Fibroblast of skin of right biceps (primary cell): ENCODE data around the gene RIIAD1.
A peak's percentile ranks its signal among the peaks of the same experiment; 100 is the strongest.
"Not testable (repeated sequence)": the region's sequence is repeated elsewhere in the genome, so short reads cannot be mapped to it uniquely, and the experiment has no call there.

Source experiments
- DNase-seq: peaks from one replicate; pipeline ENCODE4 v3.0.0-alpha.2; 2013

Gene RIIAD1

GRCh38 chr1:151720974-151721787, at the start of gene RIIAD1:
Gene RIIAD1, plus strand, starts transcription at chr1:151721522. Its CDS starts 15 bp downstream, at chr1:151721537.
- peak; percentile 16 for DNase-seq

DNA sequence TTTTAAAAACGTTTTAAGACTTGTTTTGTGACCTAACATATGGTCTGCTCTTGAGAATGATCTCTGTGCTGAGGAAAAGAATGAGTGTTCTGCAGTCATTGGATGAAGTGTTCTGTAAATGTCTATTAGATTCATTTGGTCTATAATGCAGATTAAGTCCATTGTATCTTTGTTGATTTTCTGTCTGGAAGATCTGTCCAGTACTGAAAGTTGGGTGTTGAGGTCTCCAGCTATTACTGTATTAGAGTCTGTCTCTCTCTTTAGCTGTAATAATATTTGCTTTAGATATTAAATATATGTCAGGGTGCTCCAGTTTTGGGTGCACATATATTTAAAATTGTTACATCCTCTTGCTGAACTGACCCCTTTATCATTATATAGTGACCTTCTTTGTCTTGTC, 47.9 kb upstream of the RIIAD1 start:
- no peak for DNase-seq

- DNase-seq = peak; percentile 40
Observed at GRCh38 chr1:151680391-151680790, 40.9 kb upstream of the RIIAD1 start.

- DNase-seq = peak; percentile 92
Observed at GRCh38 chr1:151680826-151681225, 40.5 kb upstream of the RIIAD1 start.

- DNase-seq = peak; percentile 64
Observed at GRCh38 chr1:151681923-151682322, 39.4 kb upstream of the RIIAD1 start.

DNA sequence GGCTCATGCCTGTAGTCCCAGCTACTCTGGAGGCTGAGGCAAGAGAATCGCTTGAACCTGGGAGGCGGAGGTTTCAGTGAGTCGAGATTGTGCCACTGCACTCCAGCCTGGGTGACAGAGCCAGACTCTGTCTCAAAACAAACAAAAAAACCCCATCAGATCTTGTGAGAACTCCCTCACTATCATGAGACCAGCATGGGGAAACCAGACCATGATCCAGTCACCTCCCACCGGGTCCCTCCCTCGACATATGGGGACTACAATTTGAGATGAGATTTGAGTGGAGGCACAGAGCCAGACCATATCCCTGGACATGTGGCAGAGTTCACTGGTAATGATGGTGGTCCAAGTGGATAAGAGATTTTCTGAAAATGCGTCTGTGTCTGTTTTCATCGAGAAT, 38.4 kb upstream of the RIIAD1 start:
- DNase-seq = not testable (repeated sequence)

DNA sequence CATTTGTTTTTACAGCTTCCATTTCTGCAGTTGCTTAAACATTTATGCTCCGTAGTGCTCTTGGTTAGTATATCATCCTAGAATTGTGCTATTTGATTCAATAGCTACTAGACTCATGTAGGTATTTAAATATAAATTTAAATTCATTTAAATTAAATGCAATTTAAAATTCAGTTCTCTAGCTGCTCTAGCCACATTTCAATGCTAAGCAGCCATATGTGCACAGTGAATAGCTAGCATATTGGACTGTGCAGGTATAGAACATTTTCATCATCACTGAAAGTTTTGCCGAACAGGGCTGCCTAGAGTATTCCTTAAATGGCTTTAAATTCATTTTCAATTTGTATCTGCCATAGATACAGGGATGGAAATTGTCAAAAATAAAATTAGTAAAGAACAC, 37.2 kb upstream of the RIIAD1 start:
- no peak for DNase-seq

DNA sequence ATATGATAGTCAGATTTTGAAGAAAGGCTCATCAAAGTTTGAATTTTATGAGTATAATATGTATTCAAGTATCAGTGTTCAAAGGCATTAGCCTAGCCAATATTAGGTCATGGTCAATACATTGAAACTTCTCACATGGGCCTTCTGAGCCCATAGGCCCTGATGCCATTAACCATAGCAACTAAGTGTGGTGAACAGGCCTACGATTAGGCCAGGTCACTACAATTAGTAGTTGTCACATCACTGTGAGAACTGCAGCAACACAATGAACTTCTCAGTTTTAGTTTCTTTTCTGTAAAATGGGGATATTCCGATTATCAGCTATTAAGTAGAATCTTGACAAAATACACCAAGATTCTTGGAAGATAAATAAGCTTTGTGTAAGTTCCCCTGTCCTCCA, 34.8 kb upstream of the RIIAD1 start:
- no peak for DNase-seq

DNA sequence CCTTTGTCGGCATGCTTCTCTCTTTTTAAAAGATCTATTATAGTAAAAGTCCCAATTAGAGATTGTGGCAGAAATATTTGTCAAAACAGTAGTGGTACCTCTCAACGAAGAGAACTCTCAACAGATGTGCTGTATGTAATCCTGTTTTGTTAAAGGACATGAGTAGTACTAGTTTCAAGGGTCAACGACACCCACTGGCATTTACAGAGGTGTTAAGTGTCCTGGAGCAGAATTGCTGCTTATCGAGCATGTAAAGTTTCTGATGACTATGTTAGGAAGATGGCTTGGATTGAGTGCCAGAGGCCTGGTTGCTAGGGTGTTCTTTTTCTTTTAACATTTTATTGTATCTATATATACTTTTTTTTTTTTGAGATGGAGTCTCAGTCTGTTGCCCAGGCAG, 31.8 kb upstream of the RIIAD1 start:
- DNase-seq = no peak

- no peak for DNase-seq
Observed at GRCh38 chr1:151692226-151692625, 29.1 kb upstream of the RIIAD1 start.

DNA sequence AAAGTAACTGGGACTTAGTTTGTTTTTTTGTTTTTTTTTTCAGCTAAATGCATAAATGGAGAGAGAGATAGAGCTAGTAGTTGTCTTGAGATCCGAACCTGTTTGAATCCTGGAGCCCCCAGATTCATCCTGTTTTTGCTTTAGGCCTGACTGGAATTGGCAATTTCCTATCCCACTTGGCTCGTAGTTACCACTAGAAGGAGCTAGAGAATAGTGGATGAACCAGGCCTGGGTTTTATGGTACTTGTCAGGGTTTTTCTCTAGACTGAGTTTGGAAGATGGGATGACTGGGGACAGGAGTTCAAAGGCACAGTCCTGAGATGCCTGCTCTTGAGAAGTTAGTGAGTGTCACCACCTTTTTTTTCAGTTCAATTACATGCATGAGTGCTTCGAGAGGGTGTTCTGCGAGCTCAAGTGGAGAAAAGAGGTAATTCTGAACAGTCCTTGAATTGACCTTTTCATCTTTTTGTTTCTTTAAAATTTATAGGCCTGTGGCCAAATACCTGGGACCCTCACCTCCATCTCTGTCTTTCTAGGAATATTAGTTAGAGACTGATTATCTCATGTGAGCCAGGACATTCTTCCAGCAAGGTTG, 28.2 kb upstream of the RIIAD1 start:
- DNase-seq = peak; percentile 38

GRCh38 chr1:151701515-151701914, 19.8 kb upstream of the RIIAD1 start:
- DNase-seq = no peak

- no peak for DNase-seq
Observed at GRCh38 chr1:151702936-151703335, 18.4 kb upstream of the RIIAD1 start.

DNA sequence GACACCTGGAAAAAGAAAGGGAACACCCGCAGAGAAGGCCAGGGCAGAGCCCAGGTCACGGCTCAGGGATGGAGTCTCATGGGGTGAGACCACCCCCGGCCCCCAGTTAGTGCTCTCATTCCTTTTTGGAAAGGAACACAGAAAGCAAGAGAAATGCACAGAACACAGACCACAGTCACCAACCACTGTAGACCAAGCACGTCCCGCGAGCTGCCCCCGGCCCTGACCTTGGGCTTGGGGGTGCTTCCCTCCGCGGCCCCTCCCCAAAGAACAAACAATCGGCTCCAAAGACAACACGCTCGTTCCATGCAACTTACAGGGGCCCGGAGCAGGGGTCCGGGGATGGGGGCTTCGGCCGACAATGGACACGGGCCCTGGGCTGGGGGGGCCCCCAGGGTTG, 17.5 kb upstream of the RIIAD1 start:
- DNase-seq = no peak

- no peak for DNase-seq
Observed at GRCh38 chr1:151704246-151704645, 17.1 kb upstream of the RIIAD1 start.

DNA sequence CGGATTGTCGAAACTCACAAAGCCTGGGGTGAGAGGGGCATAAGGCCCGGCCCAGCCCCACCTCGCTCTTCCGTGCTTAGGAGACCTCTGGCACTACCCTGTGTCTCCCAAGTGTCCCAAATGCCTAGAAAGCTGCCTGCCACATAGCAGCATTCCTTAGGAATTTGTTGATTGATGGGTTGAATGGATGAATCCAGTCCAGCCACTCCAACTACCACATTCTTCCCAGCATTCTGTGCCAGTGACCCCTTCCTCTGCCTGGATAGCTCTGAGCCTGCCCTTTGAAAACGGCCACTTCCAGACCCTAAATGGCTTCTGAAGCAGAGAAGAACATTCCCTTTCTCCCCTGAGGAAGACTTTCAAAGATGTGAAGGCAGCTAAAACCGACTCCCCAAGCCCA, 16.2 kb upstream of the RIIAD1 start:
- DNase-seq = no peak

DNA sequence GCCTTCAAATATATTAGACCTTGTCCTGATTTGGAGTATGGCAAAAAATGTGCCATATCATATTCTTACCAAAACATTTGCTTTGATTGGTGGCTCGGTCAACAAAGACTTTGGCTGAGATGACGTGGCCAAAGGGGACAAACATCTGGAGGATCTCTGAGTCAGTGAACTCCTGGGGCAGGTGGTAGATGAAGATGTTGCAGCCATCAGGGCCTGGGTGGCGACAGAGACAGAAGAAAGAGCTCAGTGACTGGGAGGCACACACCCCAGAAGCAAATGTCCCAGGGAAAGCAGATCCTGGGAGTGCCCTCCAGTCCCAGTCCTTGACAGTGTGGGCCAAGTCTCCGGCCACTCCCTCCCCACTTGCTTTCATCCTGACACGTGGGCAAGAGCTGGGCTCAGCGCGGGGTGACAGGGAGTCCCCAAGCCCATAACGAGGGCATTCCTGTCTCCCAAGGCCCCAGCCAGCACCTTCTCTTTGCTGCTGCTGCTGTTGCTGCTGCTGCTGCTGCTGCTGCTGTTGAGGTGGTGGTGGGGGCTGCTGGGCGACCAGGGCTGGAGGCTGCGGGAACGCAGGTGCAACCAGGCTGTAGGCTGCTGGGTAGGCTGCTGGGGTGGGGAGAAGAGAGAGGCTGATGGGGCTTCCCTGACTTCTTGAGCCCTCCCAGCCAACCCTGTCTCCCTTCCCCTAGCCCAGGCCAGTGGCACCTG, 15.4 kb upstream of the RIIAD1 start:
- DNase-seq = no peak

DNA sequence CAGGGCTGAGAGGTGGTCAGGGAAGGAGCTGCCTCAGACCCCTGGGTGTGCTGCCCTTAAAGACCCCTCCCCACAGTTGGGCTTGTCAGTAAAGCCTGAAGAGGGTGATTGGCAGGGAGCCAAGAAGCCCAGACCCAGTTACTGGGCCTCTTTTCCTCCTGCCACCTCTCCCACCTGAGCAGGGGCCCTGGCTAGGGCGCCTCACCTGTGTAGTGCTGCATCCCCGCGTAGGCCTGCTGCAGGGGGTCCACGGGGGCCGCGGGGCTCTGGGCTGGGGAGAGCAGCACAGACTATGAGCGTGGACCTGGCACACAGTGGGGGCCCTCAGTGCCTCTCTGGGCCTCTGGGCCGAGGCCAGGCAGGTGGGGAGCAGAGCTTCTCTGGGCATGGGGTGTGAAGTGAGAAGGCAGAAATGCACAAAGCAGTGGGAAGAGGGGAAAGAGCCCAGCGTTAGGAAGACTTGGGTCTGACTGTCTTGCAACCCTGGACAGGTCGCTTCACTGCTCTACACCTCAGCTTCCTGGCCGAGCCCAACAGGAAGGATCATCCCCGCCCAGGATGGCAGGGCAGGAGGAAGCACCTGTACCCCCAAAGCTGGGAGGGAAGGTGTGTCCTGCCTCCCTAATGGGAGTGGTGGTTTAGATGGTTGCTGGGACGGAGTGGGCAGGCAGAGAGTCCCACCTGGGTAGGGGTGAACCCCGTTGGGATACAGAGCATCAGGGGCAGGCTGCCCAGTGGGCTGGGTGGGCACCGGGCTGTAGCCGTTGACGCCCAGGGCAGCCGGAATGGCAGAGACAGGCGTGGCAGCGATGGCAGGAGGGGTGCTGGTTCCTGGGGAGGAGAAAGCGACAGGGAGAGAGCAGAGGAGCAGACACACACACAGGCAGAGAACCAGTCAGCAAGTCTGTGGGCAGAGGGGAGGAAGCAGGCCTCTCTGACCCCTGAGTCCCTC, 14.6 kb upstream of the RIIAD1 start:
- DNase-seq = no peak

DNA sequence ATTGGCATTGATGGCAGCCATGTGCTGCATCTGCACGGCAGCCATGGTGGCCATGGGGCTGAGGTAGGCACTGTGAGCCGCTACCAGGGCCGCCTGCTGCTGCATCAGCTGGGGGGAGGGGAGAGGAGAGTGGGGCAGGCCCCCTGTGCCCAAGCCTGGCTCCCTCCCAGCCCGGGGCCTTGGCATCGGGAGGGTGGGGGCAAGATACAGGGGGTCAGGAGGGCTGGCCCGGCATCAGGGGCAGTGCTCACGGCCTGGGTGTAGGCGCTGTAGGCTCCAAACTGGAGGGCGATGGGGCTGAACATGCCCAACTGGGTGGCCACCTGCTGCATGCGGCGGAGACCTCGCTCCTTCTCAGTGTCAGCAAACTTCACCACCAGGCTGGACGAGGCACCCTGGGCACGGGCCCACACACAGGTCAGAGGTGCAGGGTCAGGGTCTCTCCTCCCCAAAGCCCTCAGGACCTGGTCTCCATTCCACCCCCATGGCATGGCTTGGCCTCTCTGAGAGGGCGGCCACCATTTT, 13.7 kb upstream of the RIIAD1 start:
- DNase-seq = no peak

DNA sequence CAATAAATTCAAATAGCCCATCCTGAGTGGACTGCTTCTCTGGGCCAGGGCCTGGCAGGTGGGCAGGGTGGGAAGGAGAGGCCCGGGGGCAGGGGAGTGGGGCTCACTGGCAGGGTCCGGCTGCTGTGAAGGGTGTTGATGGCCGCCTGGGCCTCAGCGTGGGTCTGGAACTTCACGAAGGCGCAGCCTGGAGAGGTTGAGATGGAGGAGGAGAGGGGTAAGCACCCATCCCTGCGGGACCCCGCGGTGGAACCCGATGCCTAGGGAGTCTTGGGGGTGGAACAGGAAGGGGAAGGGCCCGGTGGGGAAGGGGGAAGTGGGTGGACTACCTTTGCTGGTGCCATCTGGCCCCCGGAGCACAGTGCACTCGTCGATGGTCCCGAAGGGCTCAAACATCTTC, 12.4 kb upstream of the RIIAD1 start:
- DNase-seq = no peak

DNA sequence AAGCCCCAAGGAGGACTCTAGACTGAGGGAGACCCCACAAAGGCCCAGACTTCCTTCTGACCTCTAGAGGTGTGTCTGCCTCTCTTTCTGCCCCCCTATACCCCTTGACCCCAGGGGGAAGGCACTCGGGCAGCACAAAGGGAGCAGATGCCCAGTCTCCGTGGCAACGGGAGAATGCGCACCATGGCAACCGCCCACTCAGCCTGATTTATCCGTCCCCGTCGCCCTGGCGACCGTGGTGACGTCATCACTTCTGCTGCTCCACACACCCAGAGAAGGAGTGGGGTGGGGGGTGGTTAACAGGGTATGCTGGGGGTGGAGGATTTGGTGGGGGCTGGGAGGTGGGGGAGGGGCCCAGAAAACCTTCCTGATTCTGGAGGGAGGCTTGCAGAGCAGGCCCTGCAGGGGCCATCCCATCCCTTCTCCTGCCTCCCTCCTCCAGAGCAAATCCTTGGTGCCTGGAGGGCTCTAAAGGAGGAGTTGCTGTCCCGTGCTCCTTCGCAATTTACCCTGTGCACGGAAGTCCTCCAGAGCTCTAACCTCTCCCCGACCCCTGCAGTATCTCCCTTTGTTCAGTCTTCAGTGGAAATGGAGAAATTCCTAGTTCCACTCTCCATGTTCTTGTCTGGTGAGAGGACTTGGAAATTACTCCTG, 11.0 kb upstream of the RIIAD1 start:
- peak; percentile 56 for DNase-seq
